ENCODE results near the gene POLR1C.
A peak's percentile ranks its signal among the peaks of the same experiment; 100 is the strongest.

Gene POLR1C

GRCh38 chr6:43499028-43499815 lies 17.7 kb upstream of the POLR1C start:
- peak overlapping the region in 1 of 2 donors; percentile 14 for H3K27ac ChIP-seq
- DNase-seq (ENCODE audit: low spot score) = no peak

GRCh38 chr6:43500921-43501320 lies 16.0 kb upstream of the POLR1C start:
- Histone ChIP-seq H3K4me3 (no peak overlapping the region), H3K27ac (no peak overlapping the region)
- no peak for DNase-seq (ENCODE audit: low spot score)
- TF ChIP-seq CTCF (IDR thresholded peaks at IDR 0.05) = no peak

More at GRCh38 chr6:43499028-43499815, 17.7 kb upstream of the POLR1C start:
- no peak for TF ChIP-seq CTCF (IDR thresholded peaks at IDR 0.05)
- H3K4me3 ChIP-seq = no peak overlapping the region

DNA sequence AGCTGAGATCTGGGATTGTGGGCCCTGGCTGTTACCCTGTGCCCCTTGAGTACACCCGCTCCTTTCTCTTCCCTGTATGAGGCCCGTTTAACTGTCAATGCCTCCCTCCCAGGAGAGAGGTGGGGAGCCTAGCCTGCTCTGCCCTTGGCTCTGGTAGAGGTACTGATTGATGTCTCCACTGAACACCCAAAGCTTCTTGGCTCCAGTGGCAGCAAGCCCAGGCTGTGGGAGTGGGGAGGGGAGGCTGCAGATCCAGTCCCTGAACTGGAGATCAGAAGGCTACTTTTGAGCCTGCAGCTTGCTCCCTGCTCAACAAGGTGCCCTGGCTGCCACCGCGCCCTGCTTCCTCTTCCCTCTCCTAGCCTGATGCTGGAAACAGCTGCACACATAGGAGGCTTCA lies 14.2 kb upstream of the POLR1C start:
- no peak overlapping the region for H3K4me3 ChIP-seq
- DNase-seq (ENCODE audit: low spot score) = no peak
- no peak for TF ChIP-seq CTCF (IDR thresholded peaks at IDR 0.05)
- H3K27ac ChIP-seq = no peak overlapping the region

GRCh38 chr6:43503443-43503842 lies 13.4 kb upstream of the POLR1C start:
- DNase-seq (ENCODE audit: low spot score) = no peak
- no peak for TF ChIP-seq CTCF (IDR thresholded peaks at IDR 0.05)
- no peak overlapping the region for H3K27ac ChIP-seq
- no peak overlapping the region for H3K4me3 ChIP-seq

- no peak overlapping the region for H3K4me3 ChIP-seq
- H3K27ac ChIP-seq = no peak overlapping the region
- no peak for TF ChIP-seq CTCF (IDR thresholded peaks at IDR 0.05)
- DNase-seq (ENCODE audit: low spot score) = no peak
Measured at GRCh38 chr6:43504756-43505593, 11.9 kb upstream of the POLR1C start.

DNA sequence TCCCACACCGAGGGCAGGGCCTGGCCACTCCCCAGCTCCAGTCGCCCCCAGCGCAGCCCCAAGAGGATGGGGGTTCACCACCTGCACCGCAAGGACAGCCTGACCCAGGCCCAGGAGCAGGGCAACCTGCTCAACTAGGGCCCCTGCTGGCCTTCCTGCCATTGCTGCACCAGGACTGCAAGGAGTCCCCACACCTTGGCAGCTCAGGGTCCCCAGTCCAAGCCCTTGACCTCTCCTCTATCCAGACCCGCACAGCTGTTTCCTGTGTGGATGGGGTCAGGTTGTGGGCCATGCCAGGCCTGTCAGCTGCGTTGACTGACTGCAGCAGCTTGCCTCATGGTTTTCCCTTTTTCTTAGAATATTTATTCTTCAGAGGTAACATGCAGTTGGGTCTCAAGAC lies 11.2 kb upstream of the POLR1C start:
- no peak overlapping the region for H3K27ac ChIP-seq
- H3K4me3 ChIP-seq = no peak overlapping the region
- TF ChIP-seq CTCF (IDR thresholded peaks at IDR 0.05) = no peak
- no peak for DNase-seq (ENCODE audit: low spot score)
